ENCODE results near the gene CAMSAP3.
"Not testable (repeated sequence)": the region's sequence is repeated elsewhere in the genome, so short reads cannot be mapped to it uniquely, and the experiment has no call there.

CAMSAP3 gene

GRCh38 chr19:7595466-7596133 lies at the start of gene CAMSAP3:
Gene CAMSAP3 (plus strand): TSS chr19:7595863. CDS start chr19:7596003, 140 bp downstream.
- peak; percentile 95 for DNase-seq (ENCODE audit: low spot score)

DNA sequence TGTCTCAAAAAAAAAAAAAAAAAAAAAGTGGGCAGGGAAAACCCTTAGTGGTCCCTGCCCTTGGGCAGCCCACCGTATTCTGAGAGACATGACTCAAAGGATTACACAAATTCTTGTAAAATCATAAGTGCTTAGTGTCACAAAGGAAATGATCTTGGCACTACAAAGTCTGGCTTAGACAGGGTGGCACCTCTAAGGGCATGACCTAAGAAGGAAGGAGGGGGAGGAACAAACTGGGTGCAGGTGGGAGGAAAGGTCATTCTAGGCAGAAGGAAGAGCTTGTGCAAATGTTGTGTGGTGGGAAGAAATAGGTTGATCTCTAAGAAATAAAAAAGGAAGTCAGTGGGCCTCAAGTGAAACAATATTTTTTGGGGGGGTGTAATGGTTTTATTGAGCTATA lies 49.8 kb upstream of the CAMSAP3 start:
- DNase-seq (ENCODE audit: low spot score): no peak

DNA sequence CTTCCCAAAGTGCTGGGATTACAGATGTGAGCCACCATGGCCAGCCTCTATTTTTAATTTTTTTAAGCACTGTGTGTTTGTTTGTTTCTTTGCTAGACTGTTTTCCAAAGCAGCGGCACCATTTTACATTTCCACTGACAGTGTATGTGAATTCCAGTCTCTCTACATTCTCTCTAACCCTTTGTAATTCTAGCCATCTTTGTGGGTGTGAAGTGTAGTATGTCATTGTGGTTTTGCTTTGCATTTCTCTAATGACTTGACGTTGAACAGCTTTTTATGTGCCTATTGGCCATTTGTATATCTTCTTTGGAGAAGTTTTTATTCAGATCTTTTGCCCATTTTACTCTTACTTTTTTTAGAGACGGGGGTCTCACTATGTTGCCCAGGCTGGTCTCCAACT lies 48.5 kb upstream of the CAMSAP3 start:
- DNase-seq (ENCODE audit: low spot score): no peak

DNA sequence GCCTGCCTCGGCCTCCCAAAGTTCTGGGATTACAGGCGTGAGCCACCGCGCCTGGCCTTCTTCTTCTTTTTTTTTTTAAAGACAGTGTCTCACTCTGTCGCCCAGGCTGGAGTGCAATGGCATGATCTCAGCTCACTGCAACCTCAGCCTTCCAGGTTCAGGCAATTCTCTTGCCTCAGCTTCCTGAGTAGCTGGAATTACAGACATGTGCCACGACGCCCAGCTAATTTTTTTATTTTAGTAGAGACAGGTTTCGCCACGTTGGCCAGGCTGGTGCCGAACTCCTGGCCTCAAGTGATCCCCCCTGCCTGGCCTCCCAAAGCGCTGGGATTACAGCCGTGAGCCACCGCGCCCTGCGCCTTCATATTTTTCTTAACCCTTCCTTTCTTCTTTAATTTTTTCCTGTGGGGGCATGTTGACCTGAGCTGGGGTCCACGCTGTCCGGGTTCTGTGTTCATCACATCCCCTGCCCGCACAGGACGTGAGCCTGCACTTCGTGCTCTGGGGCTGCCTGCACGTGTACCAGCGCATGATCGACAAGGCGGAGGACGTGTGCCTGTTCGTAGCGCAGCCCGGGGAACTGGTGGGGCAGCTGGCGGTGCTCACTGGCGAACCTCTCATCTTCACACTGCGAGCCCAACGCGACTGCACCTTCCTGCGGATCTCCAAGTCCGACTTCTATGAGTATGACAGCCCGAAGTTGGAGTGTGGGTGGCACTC lies 46.1 kb upstream of the CAMSAP3 start:
- no peak for DNase-seq (ENCODE audit: low spot score)

DNA sequence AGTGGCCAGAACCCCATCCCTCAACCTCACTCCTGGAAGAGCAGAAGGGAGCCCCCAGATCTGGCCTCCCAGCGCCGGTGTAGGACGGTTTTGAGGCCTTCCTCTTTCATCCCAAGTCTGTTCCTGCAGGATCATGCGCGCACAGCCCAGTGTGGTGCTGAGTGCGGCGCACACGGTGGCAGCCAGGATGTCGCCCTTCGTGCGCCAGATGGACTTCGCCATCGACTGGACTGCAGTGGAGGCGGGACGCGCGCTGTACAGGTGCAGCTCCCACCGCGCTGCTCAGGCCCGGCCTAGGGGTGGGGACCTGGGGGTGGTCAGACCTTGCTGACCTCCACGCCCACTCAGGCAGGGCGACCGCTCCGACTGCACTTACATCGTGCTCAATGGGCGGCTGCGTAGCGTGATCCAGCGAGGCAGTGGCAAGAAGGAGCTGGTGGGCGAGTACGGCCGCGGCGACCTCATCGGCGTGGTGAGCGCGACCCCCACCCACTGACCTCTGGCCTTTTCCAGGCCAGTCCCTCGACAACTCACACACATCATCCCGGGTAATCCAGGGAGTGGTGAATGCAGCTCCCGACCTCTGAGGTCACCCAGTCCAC lies 45.4 kb upstream of the CAMSAP3 start:
- no peak for DNase-seq (ENCODE audit: low spot score)

DNA sequence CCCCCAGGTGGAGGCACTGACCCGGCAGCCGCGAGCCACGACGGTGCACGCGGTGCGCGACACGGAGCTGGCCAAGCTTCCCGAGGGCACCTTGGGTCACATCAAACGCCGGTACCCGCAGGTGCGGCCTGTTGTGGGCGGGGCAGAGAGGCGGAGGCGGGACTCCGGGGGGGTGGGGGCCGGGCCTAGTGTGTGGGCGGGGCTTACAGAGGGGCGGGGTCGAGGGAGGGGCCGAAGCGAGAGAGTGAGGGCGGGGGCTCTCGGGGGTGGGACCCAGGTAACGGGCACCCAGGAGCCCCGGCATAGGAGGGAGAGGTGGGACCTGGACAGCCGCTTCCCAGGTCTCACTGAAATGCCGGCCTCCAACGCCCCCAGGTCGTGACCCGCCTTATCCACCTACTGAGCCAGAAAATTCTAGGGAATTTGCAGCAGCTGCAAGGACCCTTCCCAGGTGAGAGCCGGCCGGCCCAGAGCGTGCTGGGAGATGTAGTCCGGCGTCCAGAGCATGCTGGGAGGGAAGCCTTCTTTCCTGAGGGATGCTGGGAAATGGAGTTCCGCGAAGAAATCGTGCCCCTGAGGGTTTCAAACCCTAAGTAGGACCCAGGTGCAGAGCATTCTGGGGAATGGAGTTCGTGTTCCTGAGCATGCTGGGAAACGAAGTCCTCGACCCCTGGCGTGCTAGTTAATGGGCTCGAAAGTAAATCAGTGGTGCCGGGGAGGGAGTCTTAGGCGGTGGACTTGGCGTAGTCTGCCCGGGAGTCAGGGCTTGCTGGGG lies 44.5 kb upstream of the CAMSAP3 start:
- peak; percentile 98 for DNase-seq (ENCODE audit: low spot score)

GRCh38 chr19:7552781-7553180 lies 42.9 kb upstream of the CAMSAP3 start:
- no peak for DNase-seq (ENCODE audit: low spot score)

- no peak for DNase-seq (ENCODE audit: low spot score)
These were observed 41.1 kb upstream of the CAMSAP3 start for GRCh38 chr19:7554565-7554964.

DNA sequence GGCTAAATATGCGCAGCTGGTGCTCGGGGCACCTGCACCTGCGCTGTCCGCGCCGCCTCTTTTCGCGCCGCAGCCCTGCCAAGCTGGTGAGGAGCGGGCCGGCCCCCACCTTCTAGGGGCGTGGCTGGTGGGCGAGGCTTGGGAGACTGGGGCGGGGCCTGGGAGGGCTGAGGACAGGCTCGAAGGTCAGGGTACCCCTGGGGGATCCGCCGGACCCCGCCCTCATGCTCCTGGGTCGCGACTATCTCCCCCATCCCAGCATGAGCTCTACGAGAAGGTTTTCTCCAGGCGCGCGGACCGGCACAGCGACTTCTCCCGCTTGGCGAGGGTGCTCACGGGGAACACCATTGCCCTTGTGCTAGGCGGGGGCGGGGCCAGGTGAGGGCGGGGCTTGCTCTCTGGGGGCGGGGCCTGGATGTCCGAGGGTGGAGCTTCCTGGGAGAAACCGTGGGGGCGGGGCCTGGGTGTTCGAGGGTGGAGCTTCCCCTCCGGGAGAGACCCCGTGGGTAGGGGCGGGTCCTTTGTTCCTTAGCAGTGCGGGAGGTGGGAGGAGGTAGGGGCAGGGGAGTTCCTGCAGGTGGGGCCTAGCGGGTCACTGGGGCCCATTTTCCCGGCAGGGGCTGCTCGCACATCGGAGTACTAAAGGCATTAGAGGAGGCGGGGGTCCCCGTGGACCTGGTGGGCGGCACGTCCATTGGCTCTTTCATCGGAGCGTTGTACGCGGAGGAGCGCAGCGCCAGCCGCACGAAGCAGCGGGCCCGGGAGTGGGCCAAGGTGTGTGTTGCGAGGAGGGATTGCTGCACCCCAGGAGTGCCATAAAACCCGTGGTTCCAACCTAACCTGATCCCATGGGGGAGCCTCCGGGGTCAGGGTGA lies 40.4 kb upstream of the CAMSAP3 start:
- peak; percentile 96 for DNase-seq (ENCODE audit: low spot score)

DNA sequence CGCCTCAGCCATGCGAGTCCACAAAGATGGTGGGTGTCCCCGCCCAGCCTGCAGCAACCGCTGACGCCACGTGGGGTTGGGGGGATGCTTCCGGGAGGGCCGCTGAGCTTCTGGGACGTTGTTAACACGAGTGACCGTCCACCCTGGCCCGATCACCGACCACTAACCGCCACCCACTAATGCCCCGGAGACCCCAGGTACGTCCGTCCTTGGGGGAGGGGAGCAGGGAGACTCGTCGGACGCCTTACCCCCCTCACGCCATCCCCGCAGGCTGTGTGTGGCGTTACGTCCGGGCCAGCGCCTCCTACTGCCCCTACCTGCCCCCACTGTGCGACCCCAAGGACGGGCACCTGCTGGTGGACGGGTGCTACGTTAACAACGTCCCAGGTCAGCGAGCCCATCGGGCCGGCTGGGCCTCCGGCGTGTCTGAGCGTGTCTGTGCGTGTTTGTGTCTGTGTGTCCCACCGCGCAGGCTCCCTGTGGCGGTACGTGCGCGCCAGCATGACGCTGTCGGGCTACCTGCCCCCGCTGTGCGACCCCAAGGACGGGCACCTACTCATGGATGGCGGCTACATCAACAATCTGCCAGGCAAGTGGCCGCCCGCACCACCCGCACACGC lies 38.9 kb upstream of the CAMSAP3 start:
- no peak for DNase-seq (ENCODE audit: low spot score)

DNA sequence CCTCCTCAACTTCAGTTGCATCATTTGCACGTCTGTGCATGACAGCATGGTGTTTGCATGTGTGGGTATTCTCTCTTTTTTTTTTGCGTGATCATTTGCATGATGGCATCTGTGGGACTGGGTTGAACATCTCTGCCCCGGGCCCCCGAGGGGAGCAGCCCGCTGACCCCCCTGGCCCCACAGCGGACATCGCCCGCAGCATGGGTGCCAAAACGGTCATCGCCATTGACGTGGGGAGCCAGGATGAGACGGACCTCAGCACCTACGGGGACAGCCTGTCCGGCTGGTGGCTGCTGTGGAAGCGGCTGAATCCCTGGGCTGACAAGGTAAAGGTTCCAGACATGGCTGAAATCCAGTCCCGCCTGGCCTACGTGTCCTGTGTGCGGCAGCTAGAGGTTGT lies 37.0 kb upstream of the CAMSAP3 start:
- no peak for DNase-seq (ENCODE audit: low spot score)

- DNase-seq (ENCODE audit: low spot score): no peak
These were observed 36.6 kb upstream of the CAMSAP3 start for GRCh38 chr19:7559102-7559501.

GRCh38 chr19:7560255-7560654 lies 35.4 kb upstream of the CAMSAP3 start:
- no peak for DNase-seq (ENCODE audit: low spot score)

GRCh38 chr19:7561325-7561724 lies 34.3 kb upstream of the CAMSAP3 start:
- DNase-seq (ENCODE audit: low spot score): no peak

GRCh38 chr19:7562646-7563393 lies 32.8 kb upstream of the CAMSAP3 start:
- peak; percentile 68 for DNase-seq (ENCODE audit: low spot score)

GRCh38 chr19:7564866-7565265 lies 30.8 kb upstream of the CAMSAP3 start:
- DNase-seq (ENCODE audit: low spot score): no peak

GRCh38 chr19:7565332-7565731 lies 30.3 kb upstream of the CAMSAP3 start:
- no peak for DNase-seq (ENCODE audit: low spot score)

GRCh38 chr19:7570761-7571160 lies 24.9 kb upstream of the CAMSAP3 start:
- DNase-seq (ENCODE audit: low spot score): no peak

DNA sequence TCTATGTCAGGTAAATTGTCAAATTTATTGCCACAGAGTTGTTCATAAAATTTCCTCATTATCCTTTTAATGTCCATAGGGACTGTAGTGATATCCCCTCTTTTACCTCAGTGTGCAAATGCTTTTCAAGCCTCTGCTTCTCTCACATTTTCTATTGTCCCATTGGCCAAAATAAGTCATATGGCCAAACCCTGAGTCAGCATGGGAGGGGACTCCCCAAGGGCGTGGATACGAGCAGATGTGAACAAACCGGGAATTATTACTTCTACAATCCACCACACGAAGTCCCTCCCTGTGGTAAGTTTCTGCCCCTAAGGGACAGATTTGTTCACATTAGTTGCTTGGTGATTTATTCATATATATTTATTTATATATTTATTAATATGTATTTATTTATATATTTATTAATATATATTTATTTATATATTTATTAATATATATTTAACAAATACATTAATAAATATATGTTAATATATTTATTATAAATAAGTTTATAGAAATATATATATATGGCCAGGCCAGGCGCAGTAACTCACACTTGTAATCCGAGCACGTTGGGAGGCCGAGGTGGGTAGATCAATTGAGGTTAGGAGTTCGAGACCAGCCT lies 20.1 kb upstream of the CAMSAP3 start:
- DNase-seq (ENCODE audit: low spot score): no peak

- DNase-seq (ENCODE audit: low spot score): not testable (repeated sequence)
These were observed 18.2 kb upstream of the CAMSAP3 start for GRCh38 chr19:7577422-7577821.

Data from iPS-NIHi11 (cell line).